ENCODE measurements around the gene HINT2. TPM values are rescaled to one million over a fixed set of nuclear protein-coding genes. Genes with fewer than 3 reads are reported as not detected.

Gene HINT2
- total RNA-seq, 1 donor from 2014 or later: 24.1 TPM

GRCh38 chr9:35789541-35789940 lies 25.3 kb downstream of the HINT2 start:
- H3K27ac ChIP-seq: no peak overlapping the region
- intact Hi-C loops (cut with DNase I): no loop called here
- no peak overlapping the region for H3K4me3 ChIP-seq
- no peak for DNase-seq (ENCODE audit: extremely low spot score in 2 of 2)
- H3K9me3 ChIP-seq: no peaks in the 10 kb centered on the region
- H3K27me3 ChIP-seq: no peaks in the 10 kb centered on the region
- peaks cover 37% of the 10 kb centered on the region for H3K4me1 ChIP-seq
- no peaks in the 10 kb centered on the region for H3K36me3 ChIP-seq
- TF ChIP-seq POLR2A (IDR thresholded peaks at IDR 0.05) (no peak), POLR2AphosphoS5 (IDR thresholded peaks at IDR 0.05; ENCODE audit: insufficient read depth in 1 of 2, low read depth in 1 of 2) (no peak), CTCF (IDR thresholded peaks at IDR 0.05) (no peak)

- no peak for DNase-seq (ENCODE audit: extremely low spot score in 2 of 2)
- no peaks in the 10 kb centered on the region for H3K27me3 ChIP-seq
- TF ChIP-seq POLR2AphosphoS5 (IDR thresholded peaks at IDR 0.05; ENCODE audit: insufficient read depth in 1 of 2, low read depth in 1 of 2) (no peak), POLR2A (IDR thresholded peaks at IDR 0.05) (no peak), CTCF (IDR thresholded peaks at IDR 0.05) (no peak)
- H3K4me1 ChIP-seq: no peaks in the 10 kb centered on the region
- no peak overlapping the region for H3K27ac ChIP-seq
- no peak overlapping the region for H3K4me3 ChIP-seq
- no peaks in the 10 kb centered on the region for H3K9me3 ChIP-seq
- intact Hi-C loops (cut with DNase I): no loop called here
- no peaks in the 10 kb centered on the region for H3K36me3 ChIP-seq
Measured at GRCh38 chr9:35783418-35783817, 31.4 kb downstream of the HINT2 start.

- Histone ChIP-seq H3K27ac (no peak overlapping the region), H3K9me3 (no peaks in the 10 kb centered on the region), H3K36me3 (no peaks in the 10 kb centered on the region), H3K4me3 (no peak overlapping the region), H3K27me3 (no peaks in the 10 kb centered on the region), H3K4me1 (no peaks in the 10 kb centered on the region)
- TF ChIP-seq POLR2A (IDR thresholded peaks at IDR 0.05): no peak
- TF ChIP-seq POLR2AphosphoS5 (IDR thresholded peaks at IDR 0.05; ENCODE audit: insufficient read depth in 1 of 2, low read depth in 1 of 2): no peak
- no peak for TF ChIP-seq CTCF (IDR thresholded peaks at IDR 0.05)
- DNase-seq (ENCODE audit: extremely low spot score in 2 of 2): no peak
- intact Hi-C loops (cut with DNase I): no loop called here
Measured at GRCh38 chr9:35781066-35781465, 33.8 kb downstream of the HINT2 start.

GRCh38 chr9:35778496-35778895 lies 36.3 kb downstream of the HINT2 start:
- TF ChIP-seq POLR2AphosphoS5 (IDR thresholded peaks at IDR 0.05; ENCODE audit: insufficient read depth in 1 of 2, low read depth in 1 of 2): no peak
- H3K4me1 ChIP-seq: no peaks in the 10 kb centered on the region
- DNase-seq (ENCODE audit: extremely low spot score in 2 of 2): no peak
- intact Hi-C loops (cut with DNase I): no loop called here
- no peak overlapping the region for H3K4me3 ChIP-seq
- H3K27ac ChIP-seq: no peak overlapping the region
- no peaks in the 10 kb centered on the region for H3K36me3 ChIP-seq
- no peaks in the 10 kb centered on the region for H3K27me3 ChIP-seq
- H3K9me3 ChIP-seq: no peaks in the 10 kb centered on the region

- Histone ChIP-seq H3K4me3 (no peak overlapping the region), H3K27ac (no peak overlapping the region), H3K36me3 (no peaks in the 10 kb centered on the region), H3K4me1 (peaks cover 8% of the 10 kb centered on the region), H3K27me3 (no peaks in the 10 kb centered on the region), H3K9me3 (no peaks in the 10 kb centered on the region)
- no peak for DNase-seq (ENCODE audit: extremely low spot score in 2 of 2)
- TF ChIP-seq POLR2A (IDR thresholded peaks at IDR 0.05) (no peak), CTCF (IDR thresholded peaks at IDR 0.05) (no peak), POLR2AphosphoS5 (IDR thresholded peaks at IDR 0.05; ENCODE audit: insufficient read depth in 1 of 2, low read depth in 1 of 2) (no peak)
- intact Hi-C loops (cut with DNase I): no loop called here
Measured at GRCh38 chr9:35776018-35776417, 38.8 kb downstream of the HINT2 start.
